ENCODE results near the gene DHRS4.
A peak's percentile ranks its signal among the peaks of the same experiment; 100 is the strongest.
"Not testable (repeated sequence)": the region's sequence is repeated elsewhere in the genome, so short reads cannot be mapped to it uniquely, and the experiment has no call there.

The DHRS4 gene

DNA sequence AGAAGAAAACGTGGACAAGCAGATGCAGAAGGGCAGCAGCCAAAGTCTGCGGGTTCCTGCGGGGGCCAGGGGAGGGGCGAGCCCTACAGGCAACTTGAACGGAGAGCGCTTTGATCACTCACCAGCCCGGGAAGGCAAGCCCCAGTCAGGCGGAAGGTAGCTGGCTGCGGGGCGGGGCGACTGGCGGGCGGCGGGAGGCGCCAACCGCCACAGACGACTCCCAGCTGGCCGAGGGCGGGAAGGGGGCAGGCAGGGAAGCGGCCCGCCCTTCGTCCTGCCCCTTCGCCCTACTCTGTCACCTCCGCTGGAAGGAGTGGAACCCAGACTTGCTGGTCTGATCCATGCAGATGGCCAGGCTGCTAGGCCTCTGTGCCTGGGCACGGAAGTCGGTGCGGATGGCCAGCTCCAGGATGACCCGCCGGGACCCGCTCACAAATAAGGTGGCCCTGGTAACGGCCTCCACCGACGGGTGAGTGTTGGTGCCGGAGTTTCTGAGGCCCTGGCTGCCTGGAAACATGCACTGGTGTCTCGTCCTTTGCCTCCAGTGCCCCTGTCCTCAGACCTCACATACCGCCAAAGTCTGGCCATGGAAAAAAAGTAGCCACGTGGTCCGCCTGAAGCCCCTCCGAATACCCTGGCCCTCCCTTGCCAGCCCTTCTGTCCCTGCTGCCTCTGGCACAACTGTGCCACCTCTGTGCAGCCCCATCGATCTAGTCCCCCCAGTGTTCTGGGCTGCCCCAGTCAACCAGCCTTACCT, 35.2 kb downstream of the DHRS4 start, which contains the start of gene DHRS4L2:
Gene DHRS4L2, plus strand, starts transcription at position 323 of the 757 bp plus-strand sequence. Its CDS starts 19 bp downstream, at position 342.
- peak; percentile 81 for DNase-seq

DNA sequence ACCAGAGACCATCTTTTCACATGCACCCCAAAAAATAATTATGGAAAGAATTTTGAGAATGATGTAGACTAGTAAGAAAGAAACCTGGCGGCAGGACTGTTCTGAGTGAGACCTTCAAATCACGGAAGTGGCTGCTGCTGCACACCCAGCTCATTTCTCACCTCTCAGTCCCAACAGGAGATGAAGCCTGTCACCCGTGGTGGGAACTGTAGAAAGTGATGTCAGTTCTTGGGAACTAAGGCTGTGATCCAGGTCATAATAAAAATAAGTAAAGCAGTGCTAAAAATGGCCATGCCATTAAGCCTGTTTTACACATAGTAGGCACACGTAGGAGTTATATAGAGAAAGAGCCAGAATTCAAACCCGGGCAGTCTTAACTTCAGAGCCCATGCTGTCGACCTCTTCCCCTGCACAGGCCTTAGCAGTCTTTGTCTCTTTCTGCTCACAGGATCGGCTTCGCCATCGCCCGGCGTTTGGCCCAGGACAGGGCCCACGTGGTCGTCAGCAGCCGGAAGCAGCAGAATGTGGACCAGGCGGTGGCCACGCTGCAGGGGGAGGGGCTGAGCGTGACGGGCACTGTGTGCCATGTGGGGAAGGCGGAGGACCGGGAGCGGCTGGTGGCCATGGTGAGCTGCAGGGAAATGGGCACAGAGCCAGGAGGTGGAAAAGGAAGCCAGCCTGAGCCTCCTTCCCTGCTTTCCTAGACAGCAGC, 36.3 kb downstream of the DHRS4 start:
- DNase-seq: not testable (repeated sequence)

DNA sequence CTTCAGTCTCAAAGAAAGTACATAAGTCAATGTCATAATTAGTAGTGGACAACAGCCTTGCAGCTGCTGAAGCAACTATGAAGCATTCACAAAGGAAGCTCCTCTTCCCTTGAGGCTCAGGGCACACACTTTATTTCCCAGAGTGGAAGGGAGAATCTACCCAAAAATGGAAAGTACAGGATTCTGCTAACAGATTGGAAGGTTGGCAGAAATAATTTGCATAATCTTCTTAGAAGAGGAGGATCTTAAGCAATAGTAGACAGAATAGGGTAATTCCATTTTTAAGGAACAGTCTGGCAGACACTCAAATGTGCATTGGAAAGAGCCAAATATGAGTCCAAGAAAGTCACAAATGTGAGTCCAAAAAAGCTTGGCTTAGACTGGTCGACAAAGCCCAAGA, 37.4 kb downstream of the DHRS4 start:
- DNase-seq: not testable (repeated sequence)

DNA sequence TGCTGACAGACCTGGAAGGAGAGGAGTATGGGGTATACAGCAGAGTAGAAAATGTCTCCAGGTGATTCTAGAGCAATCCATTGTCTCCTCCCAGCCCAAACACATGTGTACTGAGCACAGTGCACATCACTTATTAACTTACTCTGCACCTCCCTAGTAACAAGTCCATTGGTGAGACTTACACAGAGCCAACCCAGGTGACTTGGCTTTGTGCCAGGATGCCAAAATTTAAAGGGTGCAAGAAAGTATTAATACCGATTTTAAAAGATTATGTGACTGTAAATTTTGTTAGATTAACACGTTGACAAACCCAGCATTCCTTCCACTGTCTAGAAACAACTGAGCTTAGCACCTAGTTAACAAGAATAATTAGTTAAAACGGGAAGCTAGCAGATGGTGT, 39.5 kb downstream of the DHRS4 start:
- DNase-seq: not testable (repeated sequence)

DNA sequence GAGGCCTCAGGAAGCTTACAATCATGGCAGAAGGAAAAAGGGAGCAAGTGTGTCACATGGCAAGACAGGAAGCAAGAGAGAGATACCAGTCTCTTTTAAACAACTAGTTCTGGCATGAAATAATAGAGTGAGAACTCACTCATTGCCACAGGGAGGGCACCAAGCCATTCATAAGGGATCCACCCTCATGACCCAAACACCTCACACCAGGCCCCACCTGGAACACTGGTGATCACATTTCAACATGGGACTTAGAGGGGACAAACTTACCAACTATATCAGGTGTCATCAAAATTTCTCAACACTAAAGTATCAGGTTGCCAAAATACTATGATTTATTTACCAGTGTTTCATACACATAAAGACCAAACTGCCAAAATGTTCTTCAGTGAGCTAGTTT, 42.4 kb downstream of the DHRS4 start:
- DNase-seq: not testable (repeated sequence)

DNA sequence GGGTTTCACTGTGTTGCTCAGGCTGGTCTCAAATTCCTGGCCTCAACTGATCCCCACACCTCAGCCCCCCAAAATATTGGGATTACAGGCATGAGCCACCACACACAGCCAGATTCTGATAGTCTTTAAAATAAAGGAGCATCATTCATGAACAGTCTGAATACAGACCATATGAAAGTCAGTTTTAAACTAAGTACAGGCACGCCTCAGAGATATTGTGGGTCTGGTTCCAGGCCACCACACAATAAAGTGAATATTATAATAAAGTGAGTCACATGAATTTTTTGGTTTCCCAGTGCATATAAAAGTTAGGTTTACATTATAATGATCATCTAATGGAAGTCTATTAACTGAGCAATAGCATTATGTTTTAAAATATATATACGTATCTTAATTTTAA, 43.3 kb downstream of the DHRS4 start:
- DNase-seq: not testable (repeated sequence)

DNA sequence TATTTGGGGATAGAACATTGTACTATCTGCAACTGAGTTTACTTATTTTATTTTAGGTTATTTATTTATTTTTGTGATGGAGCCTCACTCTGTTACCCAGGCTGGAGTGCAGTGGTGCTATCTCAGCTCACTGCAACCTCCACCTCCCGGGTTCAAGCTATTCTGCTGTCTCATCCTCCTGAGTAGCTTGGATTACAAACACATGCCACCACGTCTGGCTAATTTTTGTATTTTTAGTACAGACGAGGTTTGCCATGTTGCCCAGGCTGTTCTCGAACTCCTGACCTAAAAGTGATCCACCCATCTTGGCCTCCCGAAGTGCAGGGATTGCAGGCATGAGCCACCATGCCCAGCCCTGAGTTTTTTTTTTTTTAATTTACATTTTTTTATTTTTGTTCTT, 46.1 kb downstream of the DHRS4 start:
- DNase-seq: not testable (repeated sequence)

DNA sequence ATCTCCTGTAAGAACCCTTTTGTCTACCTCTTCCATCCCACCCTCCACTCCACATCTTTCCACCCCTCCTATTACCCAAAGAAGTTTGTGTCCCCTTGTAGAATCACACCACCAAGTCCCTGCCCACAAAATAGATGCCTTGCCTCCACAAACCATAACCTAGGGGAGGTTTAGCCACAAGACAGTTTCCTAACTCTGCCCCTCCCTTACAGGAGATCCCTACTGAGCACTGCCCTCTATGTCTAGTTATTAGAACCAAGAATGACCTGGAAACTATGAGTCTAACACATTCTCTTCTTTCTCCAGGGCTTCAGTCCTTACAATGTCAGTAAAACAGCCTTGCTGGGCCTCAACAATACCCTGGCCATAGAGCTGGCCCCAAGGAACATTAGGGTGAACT, 47.5 kb downstream of the DHRS4 start:
- DNase-seq: not testable (repeated sequence)

DNA sequence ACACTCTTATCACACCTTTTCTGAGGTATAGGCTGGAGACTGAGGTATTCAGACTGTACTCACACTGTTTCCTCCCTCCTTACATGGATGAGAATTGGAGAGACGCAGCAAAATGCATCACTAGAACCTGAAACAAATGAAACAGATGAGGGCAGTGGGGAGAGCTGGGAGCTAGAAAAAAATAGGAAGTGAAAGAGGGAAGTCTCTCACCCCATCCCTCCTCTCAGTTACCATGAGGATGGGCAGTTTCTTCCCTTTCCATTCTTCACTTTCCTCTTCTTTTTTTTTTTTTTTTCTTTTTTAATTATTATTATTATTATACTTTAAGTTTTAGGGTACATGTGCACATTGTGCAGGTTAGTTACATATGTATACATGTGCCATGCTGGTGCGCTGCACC, 48.1 kb downstream of the DHRS4 start:
- DNase-seq: not testable (repeated sequence)

DNA sequence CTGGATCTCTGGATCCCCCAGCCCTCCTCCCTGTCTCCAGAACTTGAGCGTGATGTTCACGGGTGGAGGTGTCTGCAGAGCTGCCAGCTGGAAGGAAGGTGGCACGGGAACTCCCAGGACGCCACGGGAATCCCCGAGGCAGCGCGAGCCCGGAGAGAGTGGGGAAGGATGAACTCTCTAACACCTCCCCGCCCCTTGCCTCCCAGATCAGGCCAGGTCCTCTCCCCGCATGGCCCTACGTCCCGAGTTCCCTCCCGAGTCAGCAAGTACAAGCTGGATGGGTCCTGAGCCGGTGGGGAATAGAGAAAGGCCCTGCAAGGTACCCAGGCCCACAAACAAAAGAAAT, 52.9 kb downstream of the DHRS4 start:
- DNase-seq: not testable (repeated sequence)

DNA sequence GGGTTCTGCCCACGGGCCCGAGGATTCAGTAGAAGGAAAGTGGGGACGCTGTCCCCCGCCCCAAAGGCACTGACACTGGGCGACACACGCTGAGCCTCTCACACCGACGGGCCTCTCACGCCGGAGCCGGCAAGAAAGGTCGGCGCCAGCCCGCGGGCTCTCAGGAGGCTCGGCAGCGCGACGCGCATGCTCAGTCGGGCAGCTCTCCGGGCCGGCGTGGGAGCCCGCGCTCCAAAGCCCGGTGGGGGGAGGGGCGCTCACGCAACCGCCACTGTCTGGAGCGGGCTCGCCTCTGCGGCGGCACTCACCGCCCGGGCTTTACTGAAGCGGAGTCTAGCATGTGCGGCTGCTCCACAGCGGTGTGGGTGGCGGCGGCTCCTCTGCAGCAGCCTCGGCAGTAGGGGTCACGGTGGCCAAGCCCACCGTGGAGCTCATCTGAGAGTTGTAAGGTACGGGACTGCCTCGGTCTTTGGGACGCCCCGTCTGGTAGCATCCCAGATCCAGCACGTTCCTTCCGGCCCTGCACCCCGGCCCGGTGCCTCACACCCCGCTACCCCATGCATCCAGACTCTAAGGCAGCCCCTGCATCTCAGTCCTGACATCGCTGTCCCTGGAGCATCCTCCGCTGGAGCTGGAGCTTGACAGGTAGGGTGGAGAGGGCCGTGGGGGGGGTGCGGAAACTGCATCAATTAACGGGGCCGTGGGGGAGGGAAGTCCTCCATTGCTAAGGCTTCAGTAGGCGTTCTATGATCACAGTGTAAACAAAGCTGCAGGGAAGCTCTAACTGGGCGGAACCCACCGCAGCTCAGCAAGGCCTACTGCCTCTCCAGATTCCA, 53.5 kb downstream of the DHRS4 start:
- peak; percentile 35 for DNase-seq

DNA sequence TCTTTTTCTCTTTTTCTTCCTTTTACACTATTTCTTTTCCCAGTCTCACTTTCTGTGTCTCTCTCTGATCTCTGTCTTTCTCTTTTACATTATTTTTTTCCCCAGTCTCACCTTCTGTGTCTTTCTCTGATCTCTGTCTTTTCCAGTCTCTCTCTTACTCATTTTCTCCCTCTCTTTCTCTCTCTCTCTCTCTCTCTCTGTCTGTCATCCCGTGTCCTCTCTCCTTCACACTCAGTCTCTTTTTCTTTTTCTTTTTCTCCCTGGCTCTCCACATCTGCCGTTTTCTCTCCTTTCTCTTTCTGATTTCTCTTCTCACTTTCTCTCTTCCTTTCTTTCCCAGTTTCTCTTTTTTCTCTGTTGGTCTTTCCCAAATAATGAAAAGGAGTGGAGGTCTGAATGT, 57.5 kb downstream of the DHRS4 start:
- no peak for DNase-seq

DNA sequence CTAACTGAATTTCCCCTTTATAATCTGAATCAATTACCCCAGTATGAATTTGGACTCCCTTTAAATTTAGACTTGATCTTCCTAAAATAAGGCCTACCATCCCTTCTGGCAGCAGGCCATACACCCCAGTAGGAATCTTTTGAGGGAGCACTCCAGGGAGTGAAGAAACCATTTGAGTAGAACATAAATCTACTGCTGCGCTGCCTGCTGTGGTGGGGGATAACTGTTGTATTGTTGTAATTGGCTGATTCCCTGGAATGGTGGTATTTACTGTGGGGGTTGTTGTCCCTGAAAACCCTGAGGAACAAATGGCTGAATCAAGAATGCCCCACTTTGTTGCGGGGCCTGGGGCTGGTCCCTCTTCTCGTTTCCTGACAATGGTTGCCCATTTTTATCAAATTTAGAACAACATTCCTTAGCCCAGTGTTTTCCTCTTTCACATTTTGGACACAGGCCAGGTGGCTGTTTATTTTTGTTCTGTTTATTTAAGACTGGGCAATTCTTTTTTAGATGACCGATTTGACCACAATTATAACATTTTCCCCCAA, 59.2 kb downstream of the DHRS4 start:
- not testable (repeated sequence) for DNase-seq

DNA sequence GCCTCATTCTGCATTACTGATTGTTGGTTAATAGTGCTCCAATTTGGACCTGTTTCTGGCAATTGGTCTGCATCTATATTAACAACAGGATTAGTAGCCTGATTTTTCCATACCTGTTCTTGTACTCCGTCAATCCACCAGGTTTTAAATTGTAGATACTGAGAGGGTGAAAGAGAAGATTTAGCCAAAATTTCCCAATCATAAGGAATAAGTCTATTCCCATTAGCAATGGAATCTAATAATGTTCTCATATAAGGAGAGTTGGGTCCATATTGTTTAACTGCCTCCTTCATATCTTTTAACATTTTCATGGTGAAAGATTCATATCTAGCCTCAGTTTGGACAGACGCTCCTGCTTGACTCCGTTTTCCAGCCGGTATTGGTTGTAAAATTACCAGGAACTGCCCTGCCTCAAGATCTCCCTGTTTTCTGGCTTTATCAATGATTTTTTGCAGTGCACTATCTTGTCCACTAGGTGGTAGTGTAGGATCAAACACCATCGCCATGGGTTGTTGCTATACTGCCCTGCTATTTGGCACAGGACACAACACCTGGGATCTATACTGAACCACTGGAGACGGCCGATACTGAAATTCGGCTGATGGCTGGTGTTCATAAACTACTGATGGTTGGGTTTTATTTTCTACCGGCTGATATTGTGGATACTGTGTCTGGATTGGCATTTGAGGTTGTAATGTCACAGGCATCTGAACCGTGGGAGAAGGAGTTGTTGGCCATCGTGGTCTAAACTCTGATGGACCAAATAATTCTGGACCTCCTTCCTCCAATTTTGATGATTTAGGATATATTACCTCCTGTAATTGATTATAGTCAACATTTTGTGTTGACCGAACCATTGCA, 60.3 kb downstream of the DHRS4 start:
- peak; percentile 73 for DNase-seq

DNA sequence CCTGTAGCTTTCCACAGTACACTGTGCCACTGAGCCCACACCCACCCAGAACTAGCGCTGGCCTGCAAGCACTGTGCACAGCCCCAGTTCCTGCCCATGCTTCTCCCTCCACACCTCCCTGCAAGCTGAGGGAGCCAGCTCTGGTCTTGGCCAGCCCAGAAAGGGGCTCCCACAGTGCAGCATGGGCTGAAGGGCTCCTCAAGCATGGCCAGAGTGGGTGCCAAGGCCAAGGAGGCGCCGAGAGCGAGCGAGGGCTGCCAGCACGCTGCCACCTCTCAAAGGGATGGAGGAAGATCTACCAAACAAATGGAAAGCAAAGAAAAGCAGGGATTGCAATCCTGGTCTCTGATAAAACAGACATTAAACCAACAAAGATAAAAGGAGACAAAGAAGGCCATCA, 62.2 kb downstream of the DHRS4 start:
- not testable (repeated sequence) for DNase-seq
